Measurements from ENCODE around the gene TNNT2. TPM values are rescaled to one million over a fixed set of nuclear protein-coding genes. Genes with fewer than 3 reads are reported as not detected.
A peak's percentile ranks its signal among the peaks of the same experiment; 100 is the strongest.

Gene TNNT2
- not detected for total RNA-seq
- polyA plus RNA-seq = not detected

DNA sequence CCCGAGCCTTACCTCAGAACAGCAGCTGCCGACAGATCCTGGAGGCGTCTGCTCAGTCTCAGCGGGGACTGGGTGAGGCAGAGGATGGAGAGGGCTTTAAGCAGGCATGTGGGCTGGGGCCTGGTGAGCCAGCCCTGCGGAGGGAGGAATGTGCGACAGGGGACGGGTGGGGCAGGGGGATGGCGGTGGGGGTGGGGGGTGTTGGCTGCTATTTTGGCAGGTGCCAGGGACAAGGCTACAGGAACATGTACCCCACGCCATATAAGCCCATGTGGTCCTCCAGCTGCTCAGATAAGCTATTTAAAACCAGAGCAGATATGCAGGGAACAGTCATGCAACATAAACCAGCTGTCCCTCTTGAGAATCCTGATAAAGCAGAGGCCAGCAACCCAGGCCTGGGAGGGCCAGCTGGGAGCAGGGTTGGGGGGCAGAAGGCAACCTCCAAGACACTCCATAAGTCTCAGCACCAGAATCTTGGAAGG is at the start of gene TNNT2:
Gene TNNT2, minus strand, starts transcription at position 70 of the 482 bp plus-strand sequence. CDS start 4,426 bp downstream, outside the sequence.
- Mint-ChIP-seq H3K27me3 (peaks cover 4 to 17% of the 10 kb centered on the region in 2 donors), H3K27ac (no peak within 1 kb of the TSS), H3K9me3 (no peaks in the 10 kb centered on the region), H3K36me3 (no peaks in the 10 kb centered on the region), H3K4me1 (no peaks in the 10 kb centered on the region), H3K4me3 (peak within 1 kb of the TSS in 1 of 8 donors; percentile 12)
- no peaks in the 10 kb centered on the region for H3K27me3 ChIP-seq (ENCODE audit: insufficient read depth, low read length)
- intact Hi-C loops (cut with micrococcal nuclease) = no loop called here
- H3K27ac ChIP-seq (ENCODE audit: low read depth, low read length) = no peak within 1 kb of the TSS
- POLR2A ChIA-PET (ENCODE audit: partially characterized antibody) = no interaction called here
- CTCF ChIA-PET (ENCODE audit: partially characterized antibody) = no interaction called here
- H3K4me3 ChIP-seq (ENCODE audit: low read length in 2 of 2) = no peak within 1 kb of the TSS
- no peaks in the 10 kb centered on the region for H3K4me1 ChIP-seq (ENCODE audit: insufficient read depth, low read length)
- H3K36me3 ChIP-seq (ENCODE audit: insufficient read depth, low read length) = no peaks in the 10 kb centered on the region
- no peak for DNase-seq
- no peaks in the 10 kb centered on the region for H3K9me3 ChIP-seq (ENCODE audit: control insufficient read depth in 1 of 2, low read length in 2 of 2)

DNA sequence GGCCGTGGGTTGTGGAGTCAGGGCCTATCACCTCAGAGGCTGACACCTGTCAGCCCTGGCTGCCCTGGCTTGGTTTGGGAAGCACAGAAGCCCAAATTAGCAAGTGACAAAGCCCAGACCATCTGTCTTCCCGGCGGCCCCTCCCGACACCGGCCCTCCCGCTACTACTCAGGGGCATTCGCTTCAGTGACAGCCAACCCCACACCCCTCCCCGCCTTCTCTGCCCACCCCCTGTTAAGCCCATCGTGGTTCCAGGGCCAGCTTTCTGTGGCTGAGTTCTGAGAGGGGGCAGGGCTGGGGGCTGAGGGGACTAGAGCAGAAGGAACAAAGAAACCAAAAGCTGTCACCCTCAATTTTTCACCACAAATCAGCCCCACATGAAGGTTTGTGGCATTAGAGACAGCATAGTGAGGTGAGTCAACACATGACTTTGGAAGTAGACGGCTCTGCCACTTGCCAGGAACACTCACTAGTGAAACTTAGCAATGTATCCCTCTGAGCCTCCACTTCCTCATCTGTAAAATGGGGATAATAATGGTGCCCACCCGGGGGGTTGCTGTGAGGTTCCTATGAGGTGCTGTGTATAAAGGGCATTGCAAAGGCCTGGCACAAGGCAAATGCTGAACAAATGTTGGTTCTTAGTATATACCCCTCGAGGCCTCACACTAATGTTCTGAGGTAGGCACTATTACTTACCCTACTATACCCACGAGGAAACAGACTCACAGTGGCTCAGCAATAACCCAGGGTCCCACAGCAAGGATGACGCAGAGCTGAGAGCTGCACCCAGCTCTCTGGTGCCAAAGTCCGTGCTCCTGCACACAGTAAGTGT is 49.2 kb upstream of the TNNT2 start:
- Histone ChIP-seq H3K4me1 (ENCODE audit: insufficient read depth, low read length) (no peaks in the 10 kb centered on the region), H3K4me3 (ENCODE audit: low read length in 2 of 2) (no peak overlapping the region), H3K9me3 (ENCODE audit: control insufficient read depth in 1 of 2, low read length in 2 of 2) (no peaks in the 10 kb centered on the region), H3K36me3 (ENCODE audit: insufficient read depth, low read length) (no peaks in the 10 kb centered on the region), H3K27ac (ENCODE audit: low read depth, low read length) (no peak overlapping the region), H3K27me3 (ENCODE audit: insufficient read depth, low read length) (no peaks in the 10 kb centered on the region)
- ChIA-PET POLR2A (ENCODE audit: partially characterized antibody) (no interaction called here), CTCF (ENCODE audit: partially characterized antibody) (interaction anchor here (1.2 to 1.3 kb wide), 2 partner anchors 9 to 21 kb away, joined by 3 to 4 read pairs; no protein-coding TSS in a partner anchor)
- Mint-ChIP-seq H3K9me3 (no peaks in the 10 kb centered on the region), H3K36me3 (no peaks in the 10 kb centered on the region), H3K4me1 (no peaks in the 10 kb centered on the region), H3K27me3 (peaks cover 8 to 12% of the 10 kb centered on the region in 2 donors), H3K27ac (no peak overlapping the region), H3K4me3 (no peak overlapping the region)
- intact Hi-C loops (cut with micrococcal nuclease) = no loop called here
- no peak for DNase-seq

DNA sequence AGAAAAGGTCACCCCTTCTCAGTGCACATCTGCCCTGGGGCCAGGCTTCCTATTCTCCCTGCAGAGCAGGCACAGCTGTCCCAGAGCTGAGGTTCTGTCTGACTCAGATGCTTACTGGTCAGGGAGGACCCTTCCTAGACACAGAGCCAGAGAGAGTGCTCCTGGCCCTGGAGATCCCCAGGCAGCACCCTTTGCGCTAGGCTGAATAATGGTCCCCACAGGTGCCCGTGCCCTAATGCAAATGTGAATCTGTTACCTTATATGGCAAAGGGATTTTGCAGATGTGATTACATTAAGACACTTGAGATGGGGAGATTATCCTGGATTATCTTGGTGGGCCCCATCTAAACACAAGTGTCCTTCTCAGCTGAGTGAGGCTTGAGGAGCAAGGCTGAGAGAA is 46.7 kb upstream of the TNNT2 start:
- no peaks in the 10 kb centered on the region for H3K9me3 Mint-ChIP-seq
- no peaks in the 10 kb centered on the region for H3K36me3 Mint-ChIP-seq
- DNase-seq = no peak
- POLR2A ChIA-PET (ENCODE audit: partially characterized antibody) = no interaction called here
- H3K4me3 Mint-ChIP-seq = no peak overlapping the region
- no peak overlapping the region for H3K4me3 ChIP-seq (ENCODE audit: low read length in 2 of 2)
- H3K4me1 Mint-ChIP-seq = no peaks in the 10 kb centered on the region
- H3K27me3 Mint-ChIP-seq = peaks cover 3 to 5% of the 10 kb centered on the region in 2 donors
- H3K27me3 ChIP-seq (ENCODE audit: insufficient read depth, low read length) = no peaks in the 10 kb centered on the region
- no peak overlapping the region for H3K27ac ChIP-seq (ENCODE audit: low read depth, low read length)
- no peaks in the 10 kb centered on the region for H3K9me3 ChIP-seq (ENCODE audit: control insufficient read depth in 1 of 2, low read length in 2 of 2)
- H3K4me1 ChIP-seq (ENCODE audit: insufficient read depth, low read length) = no peaks in the 10 kb centered on the region
- H3K36me3 ChIP-seq (ENCODE audit: insufficient read depth, low read length) = no peaks in the 10 kb centered on the region
- H3K27ac Mint-ChIP-seq = no peak overlapping the region
- intact Hi-C loops (cut with micrococcal nuclease) = no loop called here
- CTCF ChIA-PET (ENCODE audit: partially characterized antibody) = no interaction called here

DNA sequence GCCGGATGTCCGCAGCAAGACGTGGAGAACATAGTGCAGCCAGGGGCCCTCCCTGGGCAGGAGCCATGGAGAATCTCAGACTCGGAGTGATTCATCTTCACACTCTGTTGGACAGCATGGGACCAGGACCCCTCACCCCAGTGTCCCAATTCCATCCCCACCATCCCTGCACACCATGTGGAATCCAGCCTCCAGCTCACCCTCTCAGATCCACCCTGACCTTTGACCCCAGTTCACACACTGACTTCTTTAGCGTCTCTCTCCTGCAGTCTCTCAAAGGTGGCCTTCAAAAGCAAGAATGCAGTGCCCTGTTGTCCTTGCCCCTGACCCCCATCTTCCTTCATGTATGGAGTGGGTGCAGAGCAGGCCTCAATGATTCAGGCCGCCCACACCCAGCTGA is 46.2 kb upstream of the TNNT2 start:
- Histone ChIP-seq H3K9me3 (ENCODE audit: control insufficient read depth in 1 of 2, low read length in 2 of 2) (no peaks in the 10 kb centered on the region), H3K27ac (ENCODE audit: low read depth, low read length) (no peak overlapping the region), H3K4me3 (ENCODE audit: low read length in 2 of 2) (no peak overlapping the region), H3K4me1 (ENCODE audit: insufficient read depth, low read length) (no peaks in the 10 kb centered on the region), H3K36me3 (ENCODE audit: insufficient read depth, low read length) (no peaks in the 10 kb centered on the region), H3K27me3 (ENCODE audit: insufficient read depth, low read length) (no peaks in the 10 kb centered on the region)
- Mint-ChIP-seq H3K9me3 (no peaks in the 10 kb centered on the region), H3K4me3 (no peak overlapping the region), H3K36me3 (no peaks in the 10 kb centered on the region), H3K4me1 (no peaks in the 10 kb centered on the region), H3K27ac (no peak overlapping the region), H3K27me3 (peaks cover 3 to 5% of the 10 kb centered on the region in 2 donors)
- no peak for DNase-seq
- intact Hi-C loops (cut with micrococcal nuclease) = no loop called here
- ChIA-PET POLR2A (ENCODE audit: partially characterized antibody) (no interaction called here), CTCF (ENCODE audit: partially characterized antibody) (interaction anchor here (1.0 kb wide), 1 partner anchor 13 kb away, joined by 3 read pairs; no protein-coding TSS in a partner anchor)

DNA sequence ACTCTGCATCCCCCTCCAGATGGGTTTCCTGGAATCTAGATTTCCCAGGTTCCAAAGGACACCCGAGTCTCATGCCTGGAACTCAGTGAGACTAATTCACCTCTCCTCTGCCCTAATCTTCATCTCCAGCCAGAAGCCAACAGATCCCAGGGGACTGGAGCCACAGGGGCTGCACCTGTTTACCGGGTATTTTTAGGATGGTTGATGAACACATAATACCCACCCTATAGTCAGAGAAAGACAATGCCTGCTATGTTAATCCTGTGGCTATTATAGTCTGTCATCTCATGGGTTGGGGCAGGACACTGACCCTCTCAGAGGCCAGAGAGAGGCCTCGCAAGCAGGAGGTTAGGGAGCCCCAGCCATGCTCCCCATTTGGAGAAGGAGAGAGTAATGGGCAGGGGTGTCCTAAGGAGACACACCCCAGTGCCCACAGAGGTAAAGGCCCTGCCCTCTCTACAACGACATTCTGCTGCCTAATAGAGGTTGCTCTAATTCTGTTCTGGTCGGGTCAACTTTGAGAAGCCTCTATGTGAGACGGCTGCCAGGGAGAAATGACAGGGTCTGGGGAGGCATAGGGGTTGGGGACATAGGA is 45.1 kb upstream of the TNNT2 start:
- DNase-seq = no peak
- intact Hi-C loops (cut with micrococcal nuclease) = no loop called here
- Mint-ChIP-seq H3K4me1 (no peaks in the 10 kb centered on the region), H3K27ac (no peak overlapping the region), H3K9me3 (no peaks in the 10 kb centered on the region), H3K36me3 (no peaks in the 10 kb centered on the region), H3K27me3 (peaks cover 3 to 6% of the 10 kb centered on the region in 2 donors), H3K4me3 (no peak overlapping the region)
- ChIA-PET CTCF (ENCODE audit: partially characterized antibody) (interaction anchor here (1.0 kb wide), 1 partner anchor 12 kb away, joined by 3 read pairs; no protein-coding TSS in a partner anchor), POLR2A (ENCODE audit: partially characterized antibody) (interaction anchor here (0.7 kb wide), 1 partner anchor 100 kb away, joined by 3 read pairs; no protein-coding TSS in a partner anchor)
- Histone ChIP-seq H3K27me3 (ENCODE audit: insufficient read depth, low read length) (no peaks in the 10 kb centered on the region), H3K4me1 (ENCODE audit: insufficient read depth, low read length) (no peaks in the 10 kb centered on the region), H3K9me3 (ENCODE audit: control insufficient read depth in 1 of 2, low read length in 2 of 2) (no peaks in the 10 kb centered on the region), H3K4me3 (ENCODE audit: low read length in 2 of 2) (no peak overlapping the region), H3K36me3 (ENCODE audit: insufficient read depth, low read length) (no peaks in the 10 kb centered on the region), H3K27ac (ENCODE audit: low read depth, low read length) (no peak overlapping the region)

DNA sequence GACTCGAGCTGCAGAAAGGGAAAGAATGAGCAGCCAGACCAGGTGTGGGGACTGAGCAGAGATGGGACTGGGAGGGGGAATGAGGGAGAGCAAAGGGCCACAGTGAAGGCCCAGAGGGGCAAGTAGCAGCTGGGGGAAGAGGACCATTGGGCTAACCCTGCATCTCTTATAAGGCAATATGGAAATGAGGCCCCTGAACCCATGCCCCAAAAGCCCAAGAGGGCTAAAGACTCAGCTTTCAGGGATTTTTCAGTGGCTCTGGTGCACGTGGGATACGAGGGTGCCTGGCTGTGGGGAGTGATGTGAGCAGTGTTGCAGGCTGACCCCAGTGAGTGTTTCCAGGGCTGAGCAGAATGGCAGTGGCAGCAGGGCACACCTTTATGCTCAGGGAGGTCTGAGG is 44.5 kb upstream of the TNNT2 start:
- H3K36me3 Mint-ChIP-seq = no peaks in the 10 kb centered on the region
- Histone ChIP-seq H3K4me3 (ENCODE audit: low read length in 2 of 2) (no peak overlapping the region), H3K36me3 (ENCODE audit: insufficient read depth, low read length) (no peaks in the 10 kb centered on the region), H3K4me1 (ENCODE audit: insufficient read depth, low read length) (no peaks in the 10 kb centered on the region), H3K27ac (ENCODE audit: low read depth, low read length) (no peak overlapping the region), H3K27me3 (ENCODE audit: insufficient read depth, low read length) (no peaks in the 10 kb centered on the region), H3K9me3 (ENCODE audit: control insufficient read depth in 1 of 2, low read length in 2 of 2) (no peaks in the 10 kb centered on the region)
- H3K27me3 Mint-ChIP-seq = peaks cover 6 to 7% of the 10 kb centered on the region in 2 donors
- H3K9me3 Mint-ChIP-seq = no peaks in the 10 kb centered on the region
- POLR2A ChIA-PET (ENCODE audit: partially characterized antibody) = interaction anchor here (0.7 kb wide), 1 partner anchor 99 kb away, joined by 3 read pairs; no protein-coding TSS in a partner anchor
- DNase-seq = no peak
- intact Hi-C loops (cut with micrococcal nuclease) = no loop called here
- no peaks in the 10 kb centered on the region for H3K4me1 Mint-ChIP-seq
- peak overlapping the region in 1 of 7 donors; percentile 47 for H3K27ac Mint-ChIP-seq
- peak overlapping the region in 1 of 8 donors; percentile 32 for H3K4me3 Mint-ChIP-seq
- CTCF ChIA-PET (ENCODE audit: partially characterized antibody) = no interaction called here

DNA sequence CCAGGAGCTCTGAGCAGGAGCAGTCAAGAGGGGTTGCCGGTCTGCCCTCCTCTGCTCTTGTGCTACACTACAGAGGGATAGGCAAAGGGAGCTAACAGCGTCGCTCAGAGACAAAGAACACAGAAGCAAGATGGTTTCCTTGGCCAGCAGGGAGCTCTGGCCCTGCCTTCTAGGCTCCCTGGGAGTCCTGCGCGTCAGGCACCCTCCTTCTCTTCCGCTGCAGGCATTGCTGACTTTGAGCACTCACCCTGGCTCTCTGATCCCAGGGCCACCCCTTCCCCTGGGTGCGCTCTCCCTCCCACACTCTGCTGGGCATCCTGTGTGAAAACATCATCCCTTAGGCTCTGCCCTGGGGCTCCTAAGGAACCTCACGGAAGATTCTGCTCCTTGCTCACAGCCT is 43.6 kb upstream of the TNNT2 start:
- peaks cover 8 to 9% of the 10 kb centered on the region in 2 donors for H3K27me3 Mint-ChIP-seq
- no peaks in the 10 kb centered on the region for H3K4me1 Mint-ChIP-seq
- H3K4me3 Mint-ChIP-seq = no peak overlapping the region
- intact Hi-C loops (cut with micrococcal nuclease) = no loop called here
- Histone ChIP-seq H3K27me3 (ENCODE audit: insufficient read depth, low read length) (no peaks in the 10 kb centered on the region), H3K4me1 (ENCODE audit: insufficient read depth, low read length) (no peaks in the 10 kb centered on the region), H3K4me3 (ENCODE audit: low read length in 2 of 2) (no peak overlapping the region), H3K9me3 (ENCODE audit: control insufficient read depth in 1 of 2, low read length in 2 of 2) (no peaks in the 10 kb centered on the region), H3K27ac (ENCODE audit: low read depth, low read length) (no peak overlapping the region), H3K36me3 (ENCODE audit: insufficient read depth, low read length) (no peaks in the 10 kb centered on the region)
- no peaks in the 10 kb centered on the region for H3K36me3 Mint-ChIP-seq
- no peak overlapping the region for H3K27ac Mint-ChIP-seq
- DNase-seq = no peak
- CTCF ChIA-PET (ENCODE audit: partially characterized antibody) = interaction anchor here (1.3 kb wide), 1 partner anchor 11 kb away, joined by 3 read pairs; no protein-coding TSS in a partner anchor
- POLR2A ChIA-PET (ENCODE audit: partially characterized antibody) = no interaction called here
- no peaks in the 10 kb centered on the region for H3K9me3 Mint-ChIP-seq

Measured in CD4-positive, alpha-beta memory T cell (primary cell).